ENCODE results near the gene HYAL3. TPM values are rescaled to one million over a fixed set of nuclear protein-coding genes. Genes with fewer than 3 reads are reported as not detected.

The HYAL3 gene
- total RNA-seq, 2 donors from 2014 or later: 0.35 to 1.4 TPM

DNA sequence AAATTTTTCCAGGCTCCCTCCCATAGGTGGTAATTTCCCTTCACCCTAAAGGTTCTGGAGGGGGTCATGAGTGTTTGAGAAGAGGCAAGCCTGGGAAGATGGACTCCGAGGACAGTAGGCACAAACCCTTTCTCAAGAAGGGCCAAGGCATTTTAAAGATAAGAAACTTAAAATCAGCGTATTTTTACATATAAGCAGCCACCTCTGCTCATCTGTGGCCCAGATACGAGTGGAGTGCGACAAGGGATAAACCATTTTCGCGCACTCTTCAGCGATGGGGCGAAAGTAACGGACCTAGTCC is 40.9 kb upstream of the HYAL3 start:
- TF ChIP-seq, protein P1, sequence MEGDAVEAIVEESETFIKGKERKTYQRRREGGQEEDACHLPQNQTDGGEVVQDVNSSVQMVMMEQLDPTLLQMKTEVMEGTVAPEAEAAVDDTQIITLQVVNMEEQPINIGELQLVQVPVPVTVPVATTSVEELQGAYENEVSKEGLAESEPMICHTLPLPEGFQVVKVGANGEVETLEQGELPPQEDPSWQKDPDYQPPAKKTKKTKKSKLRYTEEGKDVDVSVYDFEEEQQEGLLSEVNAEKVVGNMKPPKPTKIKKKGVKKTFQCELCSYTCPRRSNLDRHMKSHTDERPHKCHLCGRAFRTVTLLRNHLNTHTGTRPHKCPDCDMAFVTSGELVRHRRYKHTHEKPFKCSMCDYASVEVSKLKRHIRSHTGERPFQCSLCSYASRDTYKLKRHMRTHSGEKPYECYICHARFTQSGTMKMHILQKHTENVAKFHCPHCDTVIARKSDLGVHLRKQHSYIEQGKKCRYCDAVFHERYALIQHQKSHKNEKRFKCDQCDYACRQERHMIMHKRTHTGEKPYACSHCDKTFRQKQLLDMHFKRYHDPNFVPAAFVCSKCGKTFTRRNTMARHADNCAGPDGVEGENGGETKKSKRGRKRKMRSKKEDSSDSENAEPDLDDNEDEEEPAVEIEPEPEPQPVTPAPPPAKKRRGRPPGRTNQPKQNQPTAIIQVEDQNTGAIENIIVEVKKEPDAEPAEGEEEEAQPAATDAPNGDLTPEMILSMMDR (IDR thresholded peaks at IDR 0.05): no peak
- no peaks in the 10 kb centered on the region for H3K27me3 ChIP-seq (replicated peaks; ENCODE audit: insufficient read depth)
- H3K27ac ChIP-seq: peak overlapping the region; percentile 90 to 93
- H3K9me3 ChIP-seq: no peaks in the 10 kb centered on the region
- H3K4me3 ChIP-seq: peak overlapping the region; percentile 74
- H3K4me1 ChIP-seq (ENCODE audit: control insufficient read depth in 1 of 2, low read depth in 2 of 2): peaks cover 30 to 57% of the 10 kb centered on the region in 2 donors
- ATAC-seq (ENCODE audit: insufficient number of reproducible peaks, low FRiP score, low read depth) (no peak), DNase-seq (ENCODE audit: low spot score) (no peak)
- no peaks in the 10 kb centered on the region for H3K36me3 ChIP-seq

DNA sequence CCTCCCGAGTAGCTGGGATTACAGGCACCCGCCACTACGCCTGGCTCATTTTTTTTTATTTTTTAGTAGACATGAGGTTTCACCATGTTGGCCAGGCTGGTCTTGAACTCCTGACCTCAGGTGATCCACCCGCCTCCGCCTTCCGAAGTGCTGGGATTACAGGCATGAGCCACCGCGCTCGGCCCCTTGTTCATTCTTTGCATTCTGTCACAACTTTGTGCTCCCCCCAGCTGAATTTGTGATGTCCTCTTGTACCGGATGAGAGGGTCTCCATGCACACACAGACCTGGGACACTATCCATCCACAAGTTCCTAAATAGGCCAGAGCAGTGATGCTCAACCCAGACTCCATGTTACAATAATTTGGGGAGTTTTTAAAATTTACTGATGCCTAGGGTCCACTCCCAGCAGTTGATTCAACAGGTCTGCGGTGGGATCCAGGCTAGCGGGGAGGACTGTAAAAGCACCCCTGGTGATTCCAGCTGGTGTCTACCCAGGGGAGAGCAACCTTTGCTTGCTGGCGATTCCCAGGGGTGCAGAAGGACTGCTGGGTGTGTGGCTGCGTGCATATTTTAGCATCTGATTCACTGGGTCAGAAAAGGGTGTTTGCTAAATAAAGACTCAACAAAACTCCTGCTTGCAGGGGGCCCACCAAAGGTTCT is 40.4 kb upstream of the HYAL3 start:
- ATAC-seq (ENCODE audit: insufficient number of reproducible peaks, low FRiP score, low read depth): no peak
- no peaks in the 10 kb centered on the region for H3K36me3 ChIP-seq
- no peaks in the 10 kb centered on the region for H3K27me3 ChIP-seq (replicated peaks; ENCODE audit: insufficient read depth)
- no peaks in the 10 kb centered on the region for H3K9me3 ChIP-seq
- H3K27ac ChIP-seq: peak overlapping the region; percentile 90 to 93
- H3K4me1 ChIP-seq (ENCODE audit: control insufficient read depth in 1 of 2, low read depth in 2 of 2): peaks cover 35 to 61% of the 10 kb centered on the region in 2 donors
- TF ChIP-seq, protein P1 (IDR thresholded peaks at IDR 0.05): no peak
- no peak for DNase-seq (ENCODE audit: low spot score)
- H3K4me3 ChIP-seq: peak overlapping the region; percentile 74

DNA sequence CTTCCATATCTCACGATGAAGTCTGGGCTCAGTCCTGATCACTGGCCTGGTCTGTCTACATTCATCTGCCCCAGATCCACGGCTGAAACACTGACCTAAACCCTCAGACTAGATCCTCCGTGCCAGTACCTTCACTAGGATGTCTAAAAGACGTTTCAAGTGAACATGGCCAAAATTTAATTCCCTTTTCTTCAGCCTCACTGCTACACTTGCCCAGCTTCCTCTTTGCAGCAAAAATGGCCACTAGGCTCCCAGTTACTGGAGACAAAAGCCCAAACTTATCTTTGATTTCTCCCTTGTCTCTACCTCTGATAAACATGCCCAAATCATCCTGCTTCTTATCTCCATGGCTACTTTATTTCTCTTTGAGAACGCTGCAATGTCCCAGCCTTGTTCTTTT is 39.8 kb upstream of the HYAL3 start:
- DNase-seq (ENCODE audit: low spot score) (no peak), ATAC-seq (ENCODE audit: insufficient number of reproducible peaks, low FRiP score, low read depth) (no peak)
- H3K27ac ChIP-seq: peak overlapping the region; percentile 90 to 93
- TF ChIP-seq, protein P1 (IDR thresholded peaks at IDR 0.05): no peak
- H3K4me1 ChIP-seq (ENCODE audit: control insufficient read depth in 1 of 2, low read depth in 2 of 2): peaks cover 41 to 67% of the 10 kb centered on the region in 2 donors
- peak overlapping the region; percentile 74 for H3K4me3 ChIP-seq
- no peaks in the 10 kb centered on the region for H3K27me3 ChIP-seq (replicated peaks; ENCODE audit: insufficient read depth)
- H3K9me3 ChIP-seq: no peaks in the 10 kb centered on the region
- H3K36me3 ChIP-seq: no peaks in the 10 kb centered on the region

DNA sequence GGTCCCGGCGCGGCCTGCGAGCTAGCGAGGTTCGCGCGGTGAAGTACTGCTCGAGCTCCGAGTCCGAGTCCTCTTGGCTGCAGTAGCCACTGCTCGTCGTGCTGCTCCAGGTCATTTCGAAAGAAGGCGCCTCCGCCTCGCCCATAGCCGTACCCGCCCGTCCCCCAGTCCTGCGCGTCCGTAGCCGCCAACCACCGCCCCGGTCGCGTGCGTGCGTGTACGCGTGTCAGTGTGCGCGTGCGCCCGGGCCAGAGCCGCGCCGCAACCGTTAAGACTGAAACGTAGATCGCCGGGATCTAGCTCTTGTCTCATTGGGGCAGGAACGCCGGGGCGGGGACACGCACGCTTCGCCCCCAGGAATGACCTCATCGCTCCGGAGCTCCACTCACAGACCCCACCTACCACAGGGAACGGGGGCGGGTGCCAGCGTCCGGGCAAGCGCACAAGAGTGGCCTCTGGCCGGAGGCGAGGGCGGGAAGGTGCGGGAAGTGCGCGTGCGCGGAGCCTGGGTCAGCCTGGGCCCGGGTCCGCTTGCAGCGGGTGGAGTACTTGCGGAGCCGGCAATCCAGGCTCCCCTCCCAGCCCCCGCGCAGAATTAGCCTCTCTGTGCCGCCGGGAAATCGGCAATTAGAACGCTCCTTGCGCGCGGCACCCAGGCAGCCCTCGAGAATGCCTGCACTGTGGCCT is 38.1 kb upstream of the HYAL3 start:
- Histone ChIP-seq H3K27ac (peak overlapping the region; percentile 90 to 93), H3K4me3 (peak overlapping the region; percentile 74), H3K9me3 (no peaks in the 10 kb centered on the region), H3K27me3 (replicated peaks; ENCODE audit: insufficient read depth) (no peaks in the 10 kb centered on the region), H3K36me3 (no peaks in the 10 kb centered on the region), H3K4me1 (ENCODE audit: control insufficient read depth in 1 of 2, low read depth in 2 of 2) (peaks cover 47 to 78% of the 10 kb centered on the region in 2 donors)
- TF ChIP-seq, protein P1 (IDR thresholded peaks at IDR 0.05): no peak
- peak; percentile 98 for DNase-seq (ENCODE audit: low spot score)
- ATAC-seq (ENCODE audit: insufficient number of reproducible peaks, low FRiP score, low read depth): peak; percentile 87

DNA sequence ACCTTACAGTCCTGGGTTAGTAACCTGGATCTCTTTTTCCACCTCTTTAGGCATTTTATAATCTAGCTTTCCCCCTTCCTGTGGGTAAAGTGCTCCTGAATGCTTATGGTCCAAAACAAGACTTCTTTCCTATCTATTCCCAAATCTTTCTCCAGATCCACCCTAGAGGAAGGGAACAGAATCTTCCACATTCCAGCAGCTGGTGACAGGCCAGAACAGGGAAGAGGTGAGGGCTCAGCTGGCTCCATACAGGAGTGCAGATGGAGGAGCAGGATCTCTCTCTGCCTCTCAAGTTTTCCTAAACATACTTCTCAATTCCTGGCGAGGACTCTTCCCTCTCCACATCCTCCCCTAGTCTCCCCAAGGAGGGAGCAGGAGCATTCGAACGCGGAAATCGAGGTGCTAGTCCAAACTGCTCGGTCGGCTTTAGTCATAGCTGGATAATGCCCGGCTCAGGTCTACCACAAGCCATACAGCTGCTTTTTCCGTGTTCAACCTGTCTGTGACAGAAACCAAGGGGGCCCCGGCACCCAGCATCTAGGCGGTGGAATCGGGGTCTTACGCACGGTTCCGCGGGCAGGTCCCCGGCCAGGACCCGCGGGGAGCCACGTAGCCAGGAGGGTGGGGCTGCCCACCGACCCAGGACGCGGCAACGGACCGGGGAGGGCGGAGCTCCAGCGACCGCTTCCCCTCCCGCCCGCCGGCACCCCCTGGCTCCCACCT is 37.4 kb upstream of the HYAL3 start:
- peak overlapping the region; percentile 74 for H3K4me3 ChIP-seq
- DNase-seq (ENCODE audit: low spot score) (no peak), ATAC-seq (ENCODE audit: insufficient number of reproducible peaks, low FRiP score, low read depth) (peak; percentile 3)
- no peaks in the 10 kb centered on the region for H3K9me3 ChIP-seq
- peaks cover 47 to 76% of the 10 kb centered on the region in 2 donors for H3K4me1 ChIP-seq (ENCODE audit: control insufficient read depth in 1 of 2, low read depth in 2 of 2)
- TF ChIP-seq, protein P1 (IDR thresholded peaks at IDR 0.05): no peak
- H3K27me3 ChIP-seq (replicated peaks; ENCODE audit: insufficient read depth): no peaks in the 10 kb centered on the region
- peak overlapping the region; percentile 90 to 93 for H3K27ac ChIP-seq
- H3K36me3 ChIP-seq: peaks cover 7% of the 10 kb centered on the region

All from thoracic aorta (tissue), 2 donors.